Fibroblast of peridontal ligament (primary cell): ENCODE data around the gene MTUS2.

ENCODE experiments used
- DNase-seq: peaks from one replicate; pipeline ENCODE4 v3.0.0-alpha.2; 2010; ENCODE audit errors: extremely low read depth

MTUS2 gene

DNA sequence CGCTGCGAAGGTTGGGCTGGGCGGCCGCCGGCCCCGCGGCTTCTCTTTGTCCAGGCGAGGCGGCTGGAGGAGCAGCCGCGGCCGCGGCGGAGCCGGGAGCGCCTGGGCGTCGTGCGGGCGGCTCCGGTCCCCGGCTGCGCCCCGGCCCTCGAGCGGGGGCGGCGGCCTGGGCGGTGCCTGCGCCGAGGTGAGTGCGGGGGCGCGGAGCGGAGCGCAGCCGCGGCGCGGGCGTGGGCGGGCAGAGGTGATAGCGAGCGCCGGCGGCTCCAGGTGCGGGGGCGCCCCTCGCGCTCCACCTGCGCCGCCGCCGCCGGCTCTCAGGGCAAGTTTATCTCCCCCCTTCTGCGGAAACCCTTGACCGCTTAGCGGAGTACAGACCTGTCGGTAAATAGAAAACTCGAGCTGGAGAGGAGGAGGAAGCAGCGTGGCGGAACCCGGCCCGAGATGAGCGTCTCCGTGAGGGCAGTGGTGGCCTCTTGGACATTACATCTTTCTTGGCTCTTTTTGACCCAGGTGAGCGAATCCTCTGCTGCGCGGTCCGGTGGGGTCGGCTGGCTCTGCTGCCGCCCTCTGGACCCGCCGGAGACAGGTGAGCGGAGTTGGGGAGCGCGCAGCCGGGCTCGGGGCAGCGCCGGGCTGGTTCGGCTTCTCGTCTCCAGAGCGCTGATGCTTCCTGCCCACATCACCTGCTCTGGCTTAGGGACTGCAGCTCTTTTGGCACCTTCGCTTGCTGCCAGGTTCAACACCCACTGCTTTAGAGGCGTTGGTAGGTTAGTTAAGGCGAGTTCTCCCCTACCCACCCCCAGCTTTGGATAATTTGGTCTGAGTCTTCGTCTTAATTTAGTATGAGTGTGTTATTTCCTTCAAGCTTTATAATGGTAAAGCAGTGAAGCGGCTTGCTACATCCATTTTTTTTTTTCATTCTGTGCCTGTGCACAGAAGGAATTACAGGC, at the start of gene MTUS2:
Gene MTUS2, plus strand, starts transcription at position 241 of the 953 bp plus-strand sequence.
- no peak for DNase-seq

DNA sequence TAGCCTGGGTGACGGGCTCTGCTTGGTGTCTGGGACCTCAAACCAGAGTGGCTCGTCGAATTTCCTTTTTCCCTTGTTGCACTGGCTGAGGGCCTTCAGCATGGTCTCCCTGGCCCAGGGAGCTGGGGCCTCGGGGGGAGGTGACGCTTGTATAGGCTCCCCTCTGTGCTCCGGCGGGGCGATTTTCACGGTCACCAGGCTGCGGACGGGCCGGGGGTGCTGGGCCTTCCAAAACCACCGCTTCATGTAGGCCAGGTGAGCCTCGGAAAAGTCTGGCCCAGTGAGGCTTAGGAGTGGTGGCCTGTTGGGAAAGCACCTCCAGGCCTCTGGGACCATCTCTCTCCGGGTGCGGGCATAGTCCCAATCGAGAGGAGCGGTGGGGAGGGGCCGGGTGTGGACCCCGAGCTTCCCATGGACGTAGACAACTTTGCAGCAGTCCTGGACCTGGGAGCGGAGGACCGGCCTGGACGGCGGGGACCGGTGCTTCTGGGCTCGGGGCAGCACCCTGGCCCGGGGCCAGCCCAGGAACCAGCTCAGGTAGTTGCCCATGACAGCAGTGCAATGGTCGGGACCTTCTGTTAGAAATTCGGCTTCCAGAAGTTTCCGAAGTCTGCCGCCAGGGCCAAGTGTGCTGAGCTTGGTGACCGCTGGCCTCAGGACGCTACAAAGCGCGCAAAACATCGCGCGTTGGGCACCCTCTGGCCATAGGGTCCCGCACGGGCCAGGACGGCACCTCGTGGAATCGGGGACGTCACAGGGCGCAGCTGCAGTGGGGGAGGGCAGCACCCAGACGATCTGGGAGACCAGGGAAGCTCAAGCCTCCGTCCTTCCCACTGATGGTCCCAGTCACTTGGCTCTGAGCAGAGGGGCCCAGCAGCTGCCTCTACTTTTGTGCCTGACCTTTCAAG, 41.6 kb upstream of the MTUS2 start:
- DNase-seq = no peak

DNA sequence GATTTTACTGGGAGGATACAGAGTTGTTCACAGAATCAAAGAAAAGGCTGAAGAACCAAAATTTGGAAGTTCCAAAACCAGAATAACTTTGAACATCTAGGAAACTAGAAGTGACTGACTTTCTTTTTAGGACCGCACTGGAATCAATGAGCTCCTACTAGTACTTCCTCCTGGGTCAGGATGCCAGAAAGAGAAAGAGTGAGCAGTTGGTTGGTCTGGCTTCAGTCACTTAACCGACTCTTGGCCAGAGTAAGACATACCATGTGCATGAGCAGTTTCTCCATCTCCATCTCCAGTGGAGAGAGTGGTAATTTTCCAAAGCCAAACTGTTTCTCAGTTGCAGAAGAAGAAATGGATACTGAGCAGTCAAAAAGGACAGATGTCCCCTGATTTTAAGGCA, 27.1 kb upstream of the MTUS2 start:
- peak; percentile 92 for DNase-seq

DNA sequence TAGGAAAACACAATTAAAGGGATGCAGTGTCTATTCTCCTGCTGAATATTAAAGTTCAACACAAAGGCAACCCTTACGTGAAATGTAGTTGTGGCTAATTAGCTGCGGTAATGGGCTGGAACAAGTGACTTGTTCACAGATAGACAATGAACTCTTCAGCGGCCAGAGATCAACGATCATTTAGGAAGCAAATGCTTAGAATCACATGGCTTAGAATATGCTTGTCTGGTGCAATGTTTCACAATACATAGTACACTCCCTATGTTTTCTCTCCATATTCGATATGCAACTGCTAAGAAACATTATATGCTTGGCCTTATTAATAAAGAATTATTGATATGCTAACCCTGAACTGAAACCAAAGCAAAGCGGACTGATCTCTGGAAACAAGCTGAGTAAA, 25.7 kb upstream of the MTUS2 start:
- peak; percentile 2 for DNase-seq

DNA sequence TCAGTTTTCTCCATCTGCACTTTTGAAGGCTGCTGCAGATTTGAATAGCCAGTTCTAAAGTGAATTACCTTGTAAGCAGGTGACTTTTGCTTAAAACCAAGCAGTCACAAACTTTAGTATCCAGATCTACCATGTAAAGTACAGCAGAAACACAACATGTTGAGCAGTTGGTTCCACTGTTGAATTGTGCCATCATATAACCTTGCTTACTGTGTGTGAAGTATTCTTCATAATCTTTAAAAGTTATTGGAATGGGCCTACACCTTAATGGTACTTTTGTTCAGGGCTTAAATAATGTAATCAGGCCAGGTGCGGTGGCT, 23.2 kb upstream of the MTUS2 start:
- DNase-seq = no peak

DNA sequence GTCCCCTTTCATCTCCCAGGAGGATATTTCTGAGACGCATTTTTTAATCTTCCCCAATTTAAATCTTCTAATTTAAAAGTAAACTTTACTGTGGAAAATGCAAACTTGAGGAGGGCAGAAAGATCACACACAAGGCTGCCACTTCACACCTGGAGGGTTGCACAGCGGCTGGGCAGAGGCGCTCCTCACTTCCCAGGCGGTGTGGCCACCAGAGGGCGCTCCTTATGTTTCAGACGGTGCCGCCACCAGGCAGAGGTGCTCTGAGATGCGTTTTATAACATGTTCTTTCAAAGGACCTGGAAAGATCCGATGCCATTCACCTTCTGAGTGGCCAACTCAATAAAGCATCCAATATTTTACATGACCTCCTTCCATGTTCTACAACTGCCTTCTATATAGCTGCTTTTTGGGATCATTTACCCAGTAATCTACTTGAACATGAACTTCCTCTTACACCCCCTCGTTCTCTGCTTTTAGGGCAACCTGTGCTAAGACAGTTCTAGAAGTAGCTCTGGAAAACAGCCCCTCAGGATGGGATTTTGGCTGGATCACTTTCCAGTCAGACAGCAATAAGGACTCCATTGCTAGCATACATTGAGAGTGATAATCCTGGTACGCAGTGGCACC, 14.8 kb upstream of the MTUS2 start:
- no peak for DNase-seq

DNA sequence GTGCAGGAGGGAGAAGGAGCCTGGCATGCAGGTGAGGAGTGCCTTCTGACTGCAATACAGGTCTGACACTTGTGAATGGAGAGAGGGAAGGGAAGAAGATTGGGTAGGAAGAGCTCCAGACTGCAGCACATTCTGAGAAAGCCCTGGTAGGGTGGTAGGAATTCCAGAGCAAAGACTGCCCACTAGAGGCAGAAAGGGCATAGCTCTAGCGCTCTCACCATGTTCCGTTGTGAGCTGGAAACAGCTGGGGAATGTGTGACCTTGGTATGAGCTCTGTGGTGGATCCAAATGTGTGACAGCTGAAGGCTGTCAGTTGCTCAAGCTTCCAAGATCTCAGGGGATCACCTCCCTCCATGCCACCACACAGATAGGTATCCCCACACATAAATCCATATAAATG, 2.9 kb upstream of the MTUS2 start:
- DNase-seq = no peak

DNA sequence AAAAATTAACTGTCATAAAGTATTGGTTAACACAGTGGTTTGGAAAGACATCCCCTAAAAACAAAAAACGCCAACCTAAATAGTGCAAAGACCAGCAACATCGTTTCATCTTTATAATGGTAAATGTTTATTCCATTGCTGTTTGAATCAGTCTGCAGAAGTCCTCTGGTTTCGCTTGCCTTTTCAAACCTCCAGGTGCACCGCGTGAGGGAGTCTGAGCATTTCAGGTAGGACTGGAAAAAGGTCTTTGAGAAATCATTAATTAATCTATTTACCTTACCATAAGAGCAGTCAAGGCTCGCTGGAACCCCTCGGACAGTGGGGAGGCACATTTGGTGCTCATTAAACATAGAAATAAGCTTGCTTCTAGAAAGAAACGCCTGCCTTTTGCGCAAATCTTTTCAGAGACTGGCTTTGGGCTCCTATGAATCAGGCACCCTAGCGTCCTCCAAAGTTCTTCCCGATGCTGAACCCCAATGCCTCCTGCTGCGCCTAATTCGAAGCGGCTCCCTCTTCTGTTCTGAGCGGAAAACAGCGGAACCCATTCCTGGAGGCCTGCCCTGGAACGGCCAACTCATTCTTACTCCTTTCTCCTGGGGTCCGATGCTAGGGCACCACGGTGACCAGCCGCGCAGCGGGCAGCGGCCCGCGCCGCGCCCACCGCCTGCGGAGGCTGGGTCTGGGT, 951 bp upstream of the MTUS2 start:
- DNase-seq = peak; percentile 31

DNA sequence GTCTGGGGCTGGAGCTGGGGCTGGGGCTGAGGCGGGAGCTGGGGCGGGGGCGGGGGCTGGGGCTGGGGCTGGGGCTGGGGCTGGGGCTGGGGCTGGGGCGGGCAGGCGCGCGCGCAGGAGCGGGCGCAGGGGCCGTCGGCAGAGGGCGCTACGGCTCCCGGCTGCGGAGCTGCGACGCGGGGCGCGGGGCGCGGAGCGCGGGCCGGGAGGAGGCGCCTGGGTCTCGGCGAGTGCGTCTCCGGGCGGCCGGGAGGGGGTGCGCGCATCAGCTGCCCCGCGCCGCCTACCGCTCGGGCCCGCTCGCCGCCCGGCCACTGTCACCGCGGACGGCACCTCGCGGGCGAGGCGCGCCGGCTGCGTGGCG, 422 bp upstream of the MTUS2 start:
- peak; percentile 12 for DNase-seq

DNA sequence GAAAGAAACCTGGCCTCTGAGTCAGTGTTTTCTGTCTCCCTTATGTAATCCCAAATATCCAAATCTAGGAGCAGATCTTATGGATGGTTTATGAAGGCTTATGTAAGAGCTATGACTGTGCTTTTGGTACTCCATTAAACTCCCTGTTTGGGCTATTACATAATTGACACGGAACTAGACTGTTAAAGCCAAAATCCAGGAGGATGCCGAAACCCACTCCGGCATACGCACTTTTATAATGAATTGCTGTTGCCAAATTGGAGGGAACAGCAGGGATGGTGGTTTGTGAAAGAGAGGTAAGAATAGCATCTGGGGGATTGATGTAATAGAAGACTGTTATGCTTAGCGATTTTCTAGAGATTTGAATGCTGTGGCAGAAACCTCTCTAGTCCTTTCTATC, 2.0 kb downstream of the MTUS2 start:
- DNase-seq = no peak

DNA sequence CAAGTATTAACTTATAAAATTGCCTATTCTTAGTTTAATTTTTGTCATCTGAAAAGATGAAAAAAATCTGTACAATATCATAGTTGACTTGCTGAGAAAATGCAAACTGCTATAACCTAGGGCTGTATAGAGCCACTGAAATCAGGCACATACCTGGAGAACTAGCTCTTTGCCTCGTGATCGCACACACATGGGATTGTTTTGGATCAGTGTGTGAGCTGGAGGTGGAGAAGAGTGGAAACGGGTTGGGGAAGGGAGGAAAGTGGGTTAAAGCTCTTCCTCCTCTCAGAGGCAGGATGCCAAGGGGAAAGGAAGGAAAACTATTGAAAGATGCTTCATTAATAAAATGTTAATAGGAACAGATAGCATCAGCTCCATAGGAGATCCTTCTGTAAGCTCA, 2.7 kb downstream of the MTUS2 start:
- DNase-seq = no peak

DNA sequence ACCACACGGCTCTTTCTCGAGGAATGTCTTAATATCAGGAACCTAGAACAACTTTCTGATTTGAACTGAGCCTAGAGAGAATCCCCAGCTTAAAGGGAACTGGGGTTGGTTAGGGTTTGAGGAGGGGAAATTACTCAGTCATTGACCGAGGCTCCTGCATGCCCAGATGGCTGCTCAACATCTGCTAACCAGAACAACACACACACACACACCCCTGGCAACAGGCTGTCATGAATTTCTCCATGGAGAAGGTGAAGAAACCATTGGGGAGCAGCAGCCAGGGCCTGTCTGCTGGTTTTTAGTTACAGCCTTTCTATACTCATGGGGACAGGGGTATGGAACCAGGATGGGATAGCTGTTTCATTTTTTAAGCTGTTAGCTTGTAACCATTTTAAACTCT, 5.2 kb downstream of the MTUS2 start:
- no peak for DNase-seq

DNA sequence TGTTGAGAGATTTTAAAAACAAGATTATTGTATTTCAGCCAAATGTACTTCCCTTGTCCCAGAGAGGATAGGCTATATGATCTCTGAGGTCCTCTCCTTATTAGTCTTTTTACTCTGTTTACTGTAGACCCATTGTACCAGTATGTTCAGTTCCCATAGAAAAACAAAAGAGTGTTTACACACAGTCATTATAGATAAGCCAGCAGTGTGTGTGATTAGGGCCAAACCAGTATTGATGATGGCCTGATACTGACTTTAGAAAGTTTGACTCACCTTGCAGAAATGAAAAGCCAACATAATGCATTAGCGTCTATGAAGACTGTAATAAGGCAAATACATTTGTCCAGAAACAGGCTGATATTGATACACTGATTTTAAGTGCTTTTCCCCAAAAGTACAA, 6.2 kb downstream of the MTUS2 start:
- DNase-seq = no peak

DNA sequence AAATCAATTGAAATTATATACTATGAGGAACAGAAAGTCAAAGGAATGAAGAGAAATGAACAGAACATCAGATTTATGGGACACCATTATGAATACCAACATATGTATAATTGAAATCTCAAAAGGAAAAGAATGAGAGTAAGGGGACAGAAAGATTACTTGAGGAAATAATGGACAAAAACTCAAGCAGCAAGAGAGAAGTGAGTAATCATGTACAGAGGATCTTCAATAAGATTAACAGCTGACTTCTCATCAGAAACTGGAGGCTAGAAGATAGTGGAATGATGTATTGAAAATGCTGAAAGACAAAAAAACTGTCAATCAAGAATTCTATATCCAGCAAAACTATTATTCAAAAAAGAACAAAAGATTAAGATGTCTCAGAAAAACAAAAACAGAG, 10.4 kb downstream of the MTUS2 start:
- no peak for DNase-seq

DNA sequence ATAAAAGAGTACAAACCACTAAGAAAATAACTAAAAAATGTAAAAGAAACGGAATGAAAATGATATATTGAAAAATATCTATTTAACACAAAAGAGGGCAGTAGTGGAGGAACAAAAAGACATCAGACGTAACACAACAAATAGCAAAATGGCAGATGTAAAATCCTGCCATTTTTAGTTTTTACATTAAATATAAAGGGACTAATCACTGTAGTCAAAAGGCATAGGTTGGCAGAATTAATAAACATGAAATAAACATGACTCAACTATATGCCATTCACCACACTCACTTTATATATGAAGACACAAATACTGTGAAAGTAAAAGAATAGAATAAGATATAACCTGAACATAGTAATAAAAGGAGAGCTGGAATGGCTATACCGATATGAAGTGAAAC, 11.0 kb downstream of the MTUS2 start:
- no peak for DNase-seq

DNA sequence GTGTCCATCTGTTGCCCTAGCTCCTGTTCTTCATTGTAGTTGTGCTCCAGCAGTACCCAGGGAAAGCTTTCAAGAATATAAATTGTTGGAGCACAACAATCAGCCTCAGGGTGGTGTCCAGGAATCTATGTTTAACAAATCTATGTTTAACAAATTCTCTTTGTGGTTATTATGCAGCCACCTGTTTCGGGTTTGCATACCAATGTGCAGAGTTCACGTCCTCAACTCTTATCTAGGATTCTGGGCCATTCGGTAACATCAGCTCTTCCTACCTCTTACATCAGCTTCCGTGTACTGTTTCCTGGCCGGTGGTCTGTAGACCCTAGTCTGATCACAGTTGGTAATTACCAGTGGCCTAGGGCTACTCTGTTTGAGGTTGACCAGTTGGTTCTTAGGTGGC, 17.0 kb downstream of the MTUS2 start:
- DNase-seq = no peak

DNA sequence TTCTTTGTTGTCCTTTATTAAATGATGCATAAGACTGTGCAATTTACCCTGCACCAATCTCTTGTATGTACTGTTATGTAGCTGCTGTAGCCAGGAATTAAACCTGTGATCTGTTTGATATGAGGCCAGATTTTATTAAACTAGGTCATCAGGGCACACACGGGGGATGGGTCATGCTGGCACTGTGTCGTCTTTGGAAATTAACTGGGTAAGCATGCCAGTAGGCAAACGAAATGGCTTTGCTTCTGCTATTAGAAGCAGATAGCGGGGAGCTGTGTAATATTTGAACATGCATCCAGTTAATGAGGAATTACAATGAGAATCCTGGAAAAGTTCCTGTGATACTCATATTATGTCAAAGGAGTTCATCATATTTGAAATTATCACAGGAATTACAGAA, 23.5 kb downstream of the MTUS2 start:
- no peak for DNase-seq

DNA sequence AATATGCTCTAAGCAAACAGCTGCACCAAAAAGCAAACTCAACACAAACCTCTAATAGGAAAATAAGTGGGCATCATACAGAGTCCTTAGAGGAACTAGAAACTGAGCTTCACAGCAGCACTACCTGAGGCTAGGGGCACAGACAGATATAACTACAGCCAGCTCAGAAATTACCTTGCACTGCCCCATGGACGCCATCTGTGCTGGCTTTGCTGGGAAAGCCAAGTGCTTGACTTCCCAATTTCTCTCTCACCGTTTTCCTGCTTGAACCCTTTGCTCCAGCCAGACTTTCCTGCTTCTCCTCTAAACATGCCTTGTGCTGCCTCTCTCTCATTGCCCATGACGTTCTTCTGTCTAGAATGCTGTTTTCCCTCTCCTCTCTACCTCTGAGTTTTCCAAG, 29.3 kb downstream of the MTUS2 start:
- no peak for DNase-seq

DNA sequence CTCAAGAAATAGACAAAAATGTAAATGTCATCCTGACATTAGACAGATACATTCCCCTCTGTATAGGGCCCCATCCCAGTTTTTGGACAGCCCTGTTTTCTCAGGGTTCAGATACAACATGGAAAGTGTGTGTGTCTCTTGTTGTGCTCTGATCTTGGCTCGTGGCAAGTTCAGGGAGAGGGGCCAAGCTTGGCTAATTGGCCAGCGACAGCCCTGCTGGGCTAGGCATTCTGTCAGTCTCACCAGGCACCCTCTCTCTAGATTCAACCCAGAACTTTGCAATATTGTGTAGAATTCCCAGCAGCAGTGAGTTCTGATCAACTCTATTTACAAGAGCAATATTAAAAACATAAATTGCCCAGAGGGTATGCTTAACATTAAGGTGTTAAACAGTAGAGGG, 30.1 kb downstream of the MTUS2 start:
- no peak for DNase-seq

DNA sequence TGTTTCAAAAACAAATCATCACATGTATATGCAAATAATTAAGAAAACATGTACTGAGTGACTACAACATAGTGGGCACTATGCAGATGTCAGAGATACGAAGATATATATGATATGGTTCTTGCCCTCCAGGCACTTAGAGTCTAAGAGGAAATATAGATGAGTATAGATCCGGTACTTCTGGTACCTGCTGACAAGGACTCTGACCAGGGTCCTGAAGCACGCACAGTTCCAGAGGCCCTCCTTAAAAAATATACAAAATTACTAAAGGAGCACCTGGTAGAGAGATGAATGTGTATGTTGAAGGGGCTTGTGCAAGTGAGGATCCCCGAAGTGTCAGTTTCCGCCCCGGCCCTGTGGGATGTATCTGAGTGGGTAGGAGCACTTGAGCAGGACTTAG, 31.3 kb downstream of the MTUS2 start:
- DNase-seq = no peak

DNA sequence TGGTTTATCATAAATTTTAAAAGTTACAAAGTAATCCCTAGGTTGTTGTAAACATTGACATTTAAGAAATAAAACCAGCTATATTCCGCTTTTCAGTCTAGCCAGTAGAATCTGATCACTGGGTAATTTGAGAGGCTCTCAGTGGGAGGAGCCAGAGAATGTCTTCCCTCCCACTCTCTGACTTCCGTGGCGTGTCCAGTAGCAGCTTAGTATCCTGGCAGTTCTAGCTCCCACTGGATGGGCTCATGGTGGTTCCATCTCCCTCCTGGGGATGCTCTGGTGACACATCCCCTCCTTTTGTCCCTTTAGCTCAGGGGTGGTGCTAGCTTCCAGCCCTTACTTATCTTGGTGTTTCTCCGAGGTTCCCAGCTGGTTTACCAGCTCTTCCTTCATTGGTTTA, 34.5 kb downstream of the MTUS2 start:
- DNase-seq = no peak

DNA sequence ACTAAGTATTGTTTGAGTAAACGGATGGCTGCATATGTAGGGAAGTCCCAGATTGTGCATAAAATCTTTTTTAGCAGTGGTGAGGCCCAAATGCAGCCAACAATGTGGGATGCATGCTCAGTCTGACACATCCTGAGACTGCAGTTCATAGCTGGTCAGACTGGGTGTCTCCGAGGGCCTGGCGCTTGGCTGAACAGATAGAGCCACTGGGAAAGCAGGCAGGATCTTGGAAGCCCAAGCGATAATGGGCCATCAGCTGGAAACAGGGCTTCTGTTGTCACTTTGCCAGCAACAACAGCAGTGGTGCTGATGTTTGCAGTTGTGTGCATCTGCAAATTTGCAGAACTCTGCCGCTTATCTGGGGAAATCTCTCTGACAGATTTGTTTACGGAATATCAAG, 36.1 kb downstream of the MTUS2 start:
- no peak for DNase-seq
